ENCODE data around the gene HIPK1. TPM values are rescaled to one million over a fixed set of nuclear protein-coding genes. Genes with fewer than 3 reads are reported as not detected.

Gene HIPK1
- total and polyA plus RNA-seq, 4 experiments from 2014 or later = 4.4 to 110 (median 62.1) TPM

DNA sequence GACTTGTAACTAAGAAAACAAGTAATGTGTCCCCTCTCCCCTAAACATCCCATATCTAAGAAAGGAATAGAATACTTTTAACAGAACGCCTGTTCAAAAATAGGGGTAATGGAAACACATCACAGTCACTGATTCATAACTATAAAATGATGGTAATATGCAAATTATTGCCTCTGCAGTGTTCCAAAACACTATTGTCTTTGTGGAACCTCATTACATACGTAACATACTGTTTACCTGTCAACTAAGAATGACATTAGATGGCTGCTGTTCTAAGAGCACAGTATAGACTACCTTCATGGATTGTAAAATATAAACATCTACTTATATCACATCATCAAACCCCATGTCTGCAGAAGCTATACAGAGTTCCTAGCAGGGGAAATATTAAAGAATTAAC lies 38.3 kb upstream of the HIPK1 start:
- Histone ChIP-seq H3K27me3 (ENCODE audit: insufficient read depth, low read length) (no peaks in the 10 kb centered on the region), H3K4me3 (ENCODE audit: low read length in 2 of 2) (no peak overlapping the region), H3K36me3 (ENCODE audit: insufficient read depth, low read length) (peaks cover 18% of the 10 kb centered on the region), H3K9me3 (ENCODE audit: control insufficient read depth in 1 of 2, low read length in 2 of 2) (no peaks in the 10 kb centered on the region), H3K4me1 (ENCODE audit: insufficient read depth, low read length) (peaks cover 22% of the 10 kb centered on the region), H3K27ac (ENCODE audit: low read depth, low read length) (no peak overlapping the region)
- Mint-ChIP-seq H3K27ac (peak overlapping the region in 1 of 7 donors; percentile 5), H3K9me3 (peaks cover 0 to 2% (median 0%) of the 10 kb centered on the region in 8 donors), H3K36me3 (peaks cover 13 to 22% of the 10 kb centered on the region in 2 donors), H3K27me3 (no peaks in the 10 kb centered on the region), H3K4me3 (no peak overlapping the region), H3K4me1 (peaks cover 15 to 30% (median 22%) of the 10 kb centered on the region in 4 donors)
- no peak for DNase-seq
- ChIA-PET POLR2A (ENCODE audit: partially characterized antibody) (interaction anchor here (2.6 to 4.1 kb wide), 2 partner anchors 11 to 13 kb away, joined by 11 to 25 read pairs; partner anchors contain the start of gene AP4B1), CTCF (ENCODE audit: partially characterized antibody) (interaction anchor here (0.7 to 1.0 kb wide), 4 partner anchors 15 to 456 kb away, joined by 3 read pairs; no protein-coding TSS in a partner anchor)
- intact Hi-C loops (cut with micrococcal nuclease) = no loop called here

DNA sequence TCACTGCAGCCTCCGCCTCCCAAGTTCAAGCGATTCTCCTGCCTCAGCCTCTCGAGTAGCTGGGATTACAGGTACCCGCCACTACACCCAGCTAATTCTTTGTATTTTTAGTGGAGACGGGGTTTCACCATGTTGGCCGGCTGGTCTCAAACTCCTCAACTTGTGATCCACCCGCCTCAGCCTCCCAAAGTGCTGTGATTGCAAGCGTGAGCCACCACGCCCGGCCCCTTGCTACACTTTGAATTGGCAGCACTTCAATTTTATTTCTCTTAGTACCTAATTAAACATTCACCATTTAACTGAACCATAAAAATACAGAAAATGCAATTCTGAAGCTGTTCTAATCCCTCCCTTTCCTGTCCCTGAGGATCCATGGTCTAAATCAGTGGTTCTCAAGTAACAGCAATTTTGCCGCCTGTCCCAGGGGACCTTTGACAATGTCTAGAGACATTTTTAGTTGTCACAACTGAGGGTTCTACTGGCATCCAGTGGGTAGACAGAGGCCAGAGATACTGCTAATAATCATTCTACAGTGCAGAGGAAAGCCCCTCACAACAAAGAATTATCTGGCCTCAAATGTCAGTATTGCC lies 37.4 kb upstream of the HIPK1 start:
- H3K27me3 Mint-ChIP-seq = no peaks in the 10 kb centered on the region
- H3K4me1 Mint-ChIP-seq = peaks cover 15 to 23% (median 17%) of the 10 kb centered on the region in 4 donors
- Histone ChIP-seq H3K27me3 (ENCODE audit: insufficient read depth, low read length) (no peaks in the 10 kb centered on the region), H3K4me3 (ENCODE audit: low read length in 2 of 2) (no peak overlapping the region), H3K27ac (ENCODE audit: low read depth, low read length) (no peak overlapping the region), H3K4me1 (ENCODE audit: insufficient read depth, low read length) (peaks cover 15% of the 10 kb centered on the region), H3K9me3 (ENCODE audit: control insufficient read depth in 1 of 2, low read length in 2 of 2) (no peaks in the 10 kb centered on the region), H3K36me3 (ENCODE audit: insufficient read depth, low read length) (peaks cover 26% of the 10 kb centered on the region)
- no peak for DNase-seq
- ChIA-PET CTCF (ENCODE audit: partially characterized antibody) (interaction anchor here (0.7 to 1.0 kb wide), 4 partner anchors 17 to 455 kb away, joined by 3 read pairs; no protein-coding TSS in a partner anchor), POLR2A (ENCODE audit: partially characterized antibody) (interaction anchor here (1.5 to 4.1 kb wide), 3 partner anchors 12 to 22 kb away, joined by 3 to 25 read pairs (median 11); partner anchors contain the start of gene AP4B1)
- H3K9me3 Mint-ChIP-seq = peaks cover 0 to 2% (median 0%) of the 10 kb centered on the region in 8 donors
- H3K27ac Mint-ChIP-seq = peak overlapping the region in 2 of 7 donors; percentile 4 to 24
- intact Hi-C loops (cut with micrococcal nuclease) = no loop called here
- no peak overlapping the region for H3K4me3 Mint-ChIP-seq
- H3K36me3 Mint-ChIP-seq = peaks cover 22 to 31% of the 10 kb centered on the region in 2 donors

DNA sequence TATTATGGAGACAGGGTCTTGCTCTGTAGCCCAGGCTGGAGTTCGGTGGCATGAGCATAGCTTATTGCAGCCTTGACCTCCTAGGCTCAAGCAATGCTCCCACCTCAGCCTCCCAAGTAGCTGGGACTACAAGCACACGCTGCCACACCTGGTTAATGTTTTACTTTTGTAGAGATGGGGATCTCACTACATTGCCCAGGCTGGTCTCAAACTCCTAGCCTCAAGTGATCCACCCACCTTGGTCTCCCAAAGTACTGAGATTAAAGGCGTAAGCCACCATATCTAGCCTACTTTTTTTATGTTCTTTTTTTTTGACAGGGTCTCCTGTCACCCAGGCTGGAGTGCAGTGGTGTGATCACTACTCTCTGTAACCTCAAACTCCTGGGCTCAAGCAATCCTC lies 35.9 kb upstream of the HIPK1 start:
- no peaks in the 10 kb centered on the region for H3K9me3 ChIP-seq (ENCODE audit: control insufficient read depth in 1 of 2, low read length in 2 of 2)
- Mint-ChIP-seq H3K9me3 (peaks cover 0 to 2% (median 0%) of the 10 kb centered on the region in 8 donors), H3K4me3 (no peak overlapping the region), H3K27me3 (no peaks in the 10 kb centered on the region), H3K36me3 (peaks cover 32 to 42% of the 10 kb centered on the region in 2 donors), H3K4me1 (peaks cover 11 to 18% (median 12%) of the 10 kb centered on the region in 4 donors), H3K27ac (peak overlapping the region in 3 of 7 donors; percentile 32 to 62 (median 55))
- peaks cover 37% of the 10 kb centered on the region for H3K36me3 ChIP-seq (ENCODE audit: insufficient read depth, low read length)
- H3K4me3 ChIP-seq (ENCODE audit: low read length in 2 of 2) = no peak overlapping the region
- CTCF ChIA-PET (ENCODE audit: partially characterized antibody) = interaction anchor here (0.7 to 1.3 kb wide), 4 partner anchors 10 to 57 kb away, joined by 3 to 5 read pairs (median 4); no protein-coding TSS in a partner anchor
- intact Hi-C loops (cut with micrococcal nuclease) = no loop called here
- no peaks in the 10 kb centered on the region for H3K4me1 ChIP-seq (ENCODE audit: insufficient read depth, low read length)
- no peak overlapping the region for H3K27ac ChIP-seq (ENCODE audit: low read depth, low read length)
- POLR2A ChIA-PET (ENCODE audit: partially characterized antibody) = interaction anchor here (0.9 to 4.1 kb wide), 4 partner anchors 11 to 36 kb away, joined by 3 to 25 read pairs (median 8); partner anchors contain the start of genes AP4B1 and HIPK1
- H3K27me3 ChIP-seq (ENCODE audit: insufficient read depth, low read length) = no peaks in the 10 kb centered on the region
- DNase-seq = no peak

DNA sequence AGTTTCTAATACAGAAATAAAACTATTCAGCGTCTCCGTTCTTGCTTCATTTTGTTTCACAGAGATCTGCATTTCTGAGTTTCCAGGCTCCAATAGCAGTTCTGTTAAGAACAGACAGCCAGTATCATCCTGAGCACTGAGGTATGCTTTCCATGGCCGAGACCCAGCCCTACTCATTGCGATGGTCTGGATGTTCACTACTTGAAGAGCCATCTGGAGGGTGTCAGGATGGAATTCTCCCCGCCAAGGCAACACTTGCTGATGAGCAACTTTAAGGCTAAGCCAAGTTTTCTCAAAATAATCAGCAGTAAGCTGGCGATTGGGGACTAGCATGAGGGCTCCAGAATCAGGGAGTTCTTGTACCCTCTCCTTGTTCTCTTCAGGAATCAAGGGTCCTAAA lies 34.0 kb upstream of the HIPK1 start:
- Mint-ChIP-seq H3K4me3 (no peak overlapping the region), H3K27me3 (no peaks in the 10 kb centered on the region), H3K27ac (peak overlapping the region in 2 of 7 donors; percentile 66 to 72), H3K36me3 (peaks cover 47 to 61% of the 10 kb centered on the region in 2 donors), H3K4me1 (peaks cover 13 to 32% (median 27%) of the 10 kb centered on the region in 4 donors), H3K9me3 (no peaks in the 10 kb centered on the region)
- peaks cover 6% of the 10 kb centered on the region for H3K4me1 ChIP-seq (ENCODE audit: insufficient read depth, low read length)
- H3K27ac ChIP-seq (ENCODE audit: low read depth, low read length) = no peak overlapping the region
- peaks cover 55% of the 10 kb centered on the region for H3K36me3 ChIP-seq (ENCODE audit: insufficient read depth, low read length)
- H3K27me3 ChIP-seq (ENCODE audit: insufficient read depth, low read length) = no peaks in the 10 kb centered on the region
- CTCF ChIA-PET (ENCODE audit: partially characterized antibody) = no interaction called here
- POLR2A ChIA-PET (ENCODE audit: partially characterized antibody) = interaction anchor here (1.0 to 2.0 kb wide), 3 partner anchors 9 to 34 kb away, joined by 4 to 6 read pairs (median 5); partner anchors contain the start of genes AP4B1 and HIPK1
- no peak for DNase-seq
- no peak overlapping the region for H3K4me3 ChIP-seq (ENCODE audit: low read length in 2 of 2)
- H3K9me3 ChIP-seq (ENCODE audit: control insufficient read depth in 1 of 2, low read length in 2 of 2) = no peaks in the 10 kb centered on the region
- intact Hi-C loops (cut with micrococcal nuclease) = no loop called here

DNA sequence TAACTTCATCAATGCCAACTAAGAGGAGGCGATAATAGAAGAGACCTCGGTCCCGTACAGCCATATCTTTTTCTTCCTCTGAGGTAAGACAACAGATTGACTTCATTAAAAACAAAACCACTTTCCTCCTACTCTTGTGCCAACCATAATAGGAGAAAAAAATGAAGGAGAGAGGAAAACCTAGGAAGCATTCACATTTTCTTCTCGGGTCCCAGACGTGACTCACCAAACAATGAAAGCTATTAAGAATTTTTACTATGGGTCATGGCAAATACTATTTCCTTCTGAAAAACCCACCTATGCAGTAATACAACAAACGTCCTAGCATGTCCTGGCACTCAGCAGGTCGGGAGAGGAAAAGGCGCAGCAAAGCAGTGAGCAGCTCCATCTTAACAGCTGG lies 33.2 kb upstream of the HIPK1 start:
- H3K4me1 Mint-ChIP-seq = peaks cover 12 to 35% (median 28%) of the 10 kb centered on the region in 4 donors
- DNase-seq = no peak
- H3K9me3 Mint-ChIP-seq = no peaks in the 10 kb centered on the region
- intact Hi-C loops (cut with micrococcal nuclease) = no loop called here
- no peaks in the 10 kb centered on the region for H3K27me3 Mint-ChIP-seq
- CTCF ChIA-PET (ENCODE audit: partially characterized antibody) = interaction anchor here (1.8 kb wide), 1 partner anchor 53 kb away, joined by 4 read pairs; no protein-coding TSS in a partner anchor
- H3K36me3 Mint-ChIP-seq = peaks cover 54 to 67% of the 10 kb centered on the region in 2 donors
- POLR2A ChIA-PET (ENCODE audit: partially characterized antibody) = interaction anchor here (1.0 to 2.0 kb wide), 3 partner anchors 8 to 33 kb away, joined by 4 to 6 read pairs (median 5); partner anchors contain the start of genes AP4B1 and HIPK1
- H3K36me3 ChIP-seq (ENCODE audit: insufficient read depth, low read length) = peaks cover 59% of the 10 kb centered on the region
- H3K27ac ChIP-seq (ENCODE audit: low read depth, low read length) = no peak overlapping the region
- peak overlapping the region in 5 of 7 donors; percentile 19 to 74 (median 42) for H3K27ac Mint-ChIP-seq
- no peaks in the 10 kb centered on the region for H3K27me3 ChIP-seq (ENCODE audit: insufficient read depth, low read length)
- H3K4me3 Mint-ChIP-seq = no peak overlapping the region
- no peak overlapping the region for H3K4me3 ChIP-seq (ENCODE audit: low read length in 2 of 2)
- H3K9me3 ChIP-seq (ENCODE audit: control insufficient read depth in 1 of 2, low read length in 2 of 2) = no peaks in the 10 kb centered on the region
- H3K4me1 ChIP-seq (ENCODE audit: insufficient read depth, low read length) = peaks cover 7% of the 10 kb centered on the region

DNA sequence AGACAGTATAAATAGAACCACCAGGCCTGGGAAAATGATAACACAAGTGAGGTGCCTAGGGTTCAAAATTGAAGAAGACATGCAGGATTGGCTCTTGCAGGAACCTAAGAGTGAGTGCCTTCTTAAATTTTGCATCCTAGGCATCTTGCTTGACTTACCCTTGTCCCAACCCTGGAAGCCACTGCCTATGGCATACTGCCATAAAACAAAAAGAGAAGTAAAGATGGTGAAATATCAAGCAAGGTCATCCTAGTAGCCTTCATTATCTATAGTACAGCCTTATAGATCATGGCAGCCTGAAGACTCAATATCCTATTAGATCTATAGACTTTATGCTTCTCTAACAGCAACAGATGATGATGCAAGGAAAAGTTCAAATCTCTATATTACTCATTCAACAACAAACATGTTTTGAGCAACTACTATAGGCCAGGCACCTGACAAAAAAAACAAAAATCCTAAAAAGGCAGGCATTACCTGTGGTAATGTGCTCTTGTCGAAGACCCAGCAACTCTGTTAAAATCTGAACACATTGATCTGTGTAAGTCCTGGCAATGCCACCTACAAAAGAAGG lies 30.8 kb upstream of the HIPK1 start:
- CTCF ChIA-PET (ENCODE audit: partially characterized antibody) = no interaction called here
- peak overlapping the region in 5 of 7 donors; percentile 1 to 76 (median 58) for H3K27ac Mint-ChIP-seq
- H3K27me3 ChIP-seq (ENCODE audit: insufficient read depth, low read length) = no peaks in the 10 kb centered on the region
- no peaks in the 10 kb centered on the region for H3K9me3 ChIP-seq (ENCODE audit: control insufficient read depth in 1 of 2, low read length in 2 of 2)
- H3K9me3 Mint-ChIP-seq = no peaks in the 10 kb centered on the region
- H3K4me1 ChIP-seq (ENCODE audit: insufficient read depth, low read length) = peaks cover 31% of the 10 kb centered on the region
- no peak for DNase-seq
- no peaks in the 10 kb centered on the region for H3K27me3 Mint-ChIP-seq
- H3K27ac ChIP-seq (ENCODE audit: low read depth, low read length) = no peak overlapping the region
- H3K4me3 ChIP-seq (ENCODE audit: low read length in 2 of 2) = no peak overlapping the region
- H3K36me3 Mint-ChIP-seq = peaks cover 68 to 83% of the 10 kb centered on the region in 2 donors
- POLR2A ChIA-PET (ENCODE audit: partially characterized antibody) = no interaction called here
- peaks cover 63% of the 10 kb centered on the region for H3K36me3 ChIP-seq (ENCODE audit: insufficient read depth, low read length)
- intact Hi-C loops (cut with micrococcal nuclease) = no loop called here
- no peak overlapping the region for H3K4me3 Mint-ChIP-seq
- H3K4me1 Mint-ChIP-seq = peaks cover 29 to 58% (median 50%) of the 10 kb centered on the region in 4 donors

DNA sequence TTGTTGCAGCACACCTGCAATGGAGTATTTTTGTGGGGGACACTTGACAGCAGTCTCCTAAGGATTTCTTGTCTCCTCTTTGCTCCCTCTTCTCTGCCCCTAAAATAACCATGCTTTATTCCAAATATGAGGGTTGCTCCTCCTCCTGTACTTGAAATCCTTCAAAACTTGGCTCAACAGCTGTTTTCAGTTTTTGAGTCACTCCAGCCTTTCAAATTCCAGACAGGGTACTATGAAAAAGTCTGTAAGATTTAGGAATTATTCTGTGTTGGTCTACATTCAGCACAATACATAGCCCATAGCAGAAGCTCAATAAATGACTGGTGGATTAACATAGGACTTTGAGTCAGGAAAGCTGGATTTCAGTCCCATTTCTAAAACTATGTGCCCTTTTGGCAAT lies 30.0 kb upstream of the HIPK1 start:
- Histone ChIP-seq H3K36me3 (ENCODE audit: insufficient read depth, low read length) (peaks cover 62% of the 10 kb centered on the region), H3K9me3 (ENCODE audit: control insufficient read depth in 1 of 2, low read length in 2 of 2) (no peaks in the 10 kb centered on the region), H3K27me3 (ENCODE audit: insufficient read depth, low read length) (no peaks in the 10 kb centered on the region), H3K4me3 (ENCODE audit: low read length in 2 of 2) (no peak overlapping the region), H3K27ac (ENCODE audit: low read depth, low read length) (no peak overlapping the region), H3K4me1 (ENCODE audit: insufficient read depth, low read length) (peaks cover 39% of the 10 kb centered on the region)
- H3K27ac Mint-ChIP-seq = peak overlapping the region in 6 of 7 donors; percentile 13 to 77 (median 52)
- ChIA-PET POLR2A (ENCODE audit: partially characterized antibody) (interaction anchor here (1.0 to 1.5 kb wide), 2 partner anchors 30 to 35 kb away, joined by 3 read pairs; partner anchors contain the start of gene HIPK1), CTCF (ENCODE audit: partially characterized antibody) (interaction anchor here (0.7 to 1.2 kb wide), 2 partner anchors 11 to 1338 kb away, joined by 3 to 4 read pairs; no protein-coding TSS in a partner anchor)
- H3K4me1 Mint-ChIP-seq = peaks cover 35 to 66% (median 56%) of the 10 kb centered on the region in 4 donors
- no peak overlapping the region for H3K4me3 Mint-ChIP-seq
- no peaks in the 10 kb centered on the region for H3K27me3 Mint-ChIP-seq
- intact Hi-C loops (cut with micrococcal nuclease) = no loop called here
- no peaks in the 10 kb centered on the region for H3K9me3 Mint-ChIP-seq
- peaks cover 69 to 83% of the 10 kb centered on the region in 2 donors for H3K36me3 Mint-ChIP-seq
- DNase-seq = no peak

All from CD4-positive, alpha-beta memory T cell (primary cell).